ENCODE data around the gene HS3ST3B1.

The HS3ST3B1 gene

GRCh38 chr17:14355556-14355955 lies 54.7 kb downstream of the HS3ST3B1 start:
- DNase-seq (ENCODE audit: low read depth): no peak

- DNase-seq (ENCODE audit: low read depth): peak; percentile 45
These were observed 58.5 kb downstream of the HS3ST3B1 start for GRCh38 chr17:14359163-14360020.

GRCh38 chr17:14360856-14361255 lies 60.0 kb downstream of the HS3ST3B1 start:
- no peak for DNase-seq (ENCODE audit: low read depth)

- DNase-seq (ENCODE audit: low read depth): no peak
These were observed 60.6 kb downstream of the HS3ST3B1 start for GRCh38 chr17:14361470-14361869.

GRCh38 chr17:14361945-14362508 lies 61.1 kb downstream of the HS3ST3B1 start:
- DNase-seq (ENCODE audit: low read depth): no peak

GRCh38 chr17:14366199-14366598 lies 65.3 kb downstream of the HS3ST3B1 start:
- no peak for DNase-seq (ENCODE audit: low read depth)

- DNase-seq (ENCODE audit: low read depth): no peak
These were observed 71.6 kb downstream of the HS3ST3B1 start for GRCh38 chr17:14372461-14372860.

- DNase-seq (ENCODE audit: low read depth): no peak
These were observed 72.2 kb downstream of the HS3ST3B1 start for GRCh38 chr17:14372905-14373613.

GRCh38 chr17:14373614-14374259 lies 72.9 kb downstream of the HS3ST3B1 start:
- no peak for DNase-seq (ENCODE audit: low read depth)

GRCh38 chr17:14374268-14374667 lies 73.4 kb downstream of the HS3ST3B1 start:
- DNase-seq (ENCODE audit: low read depth): no peak

- no peak for DNase-seq (ENCODE audit: low read depth)
These were observed 75.8 kb downstream of the HS3ST3B1 start for GRCh38 chr17:14376666-14377065.

GRCh38 chr17:14381606-14382005 lies 80.7 kb downstream of the HS3ST3B1 start:
- no peak for DNase-seq (ENCODE audit: low read depth)

GRCh38 chr17:14387036-14387435 lies 86.2 kb downstream of the HS3ST3B1 start:
- DNase-seq (ENCODE audit: low read depth): no peak

- no peak for DNase-seq (ENCODE audit: low read depth)
These were observed 88.8 kb downstream of the HS3ST3B1 start for GRCh38 chr17:14389681-14390080.

- DNase-seq (ENCODE audit: low read depth): no peak
These were observed 92.8 kb downstream of the HS3ST3B1 start for GRCh38 chr17:14393723-14394122.

- no peak for DNase-seq (ENCODE audit: low read depth)
These were observed 94.4 kb downstream of the HS3ST3B1 start for GRCh38 chr17:14395255-14395654.

- DNase-seq (ENCODE audit: low read depth): no peak
These were observed 95.7 kb downstream of the HS3ST3B1 start for GRCh38 chr17:14396547-14396946.

- no peak for DNase-seq (ENCODE audit: low read depth)
These were observed 97.9 kb downstream of the HS3ST3B1 start for GRCh38 chr17:14398766-14399165.

Data from stimulated activated CD8-positive, alpha-beta memory T cell treated with anti-CD3 and anti-CD28 coated beads, Interleukin-4, amount 100 ng/mL, for 24 hours (primary cell).